B cell (primary cell): ENCODE results near the gene ZNRF2. TPM values are rescaled to one million over a fixed set of nuclear protein-coding genes. Genes with fewer than 3 reads are reported as not detected.

Experiments used
- ATAC-seq: fragments of 200-7000 bp; cut with Tn5 transposase; one replicate; pipeline ENCODE4 v1.10.0; 2021; ENCODE audit warnings: low read depth, mild to moderate bottlenecking, moderate number of reproducible peaks, moderate library complexity
- CTCF ChIA-PET: fragments of 350-600 bp; sonication (Branson Sonifier 250); formaldehyde crosslinking; loops from one replicate; lab custom pipeline; 2021; ENCODE audit warnings: antibody characterized with exemption, inconsistent platforms; lab: Charles Lee
- POLR2A ChIA-PET: fragments of 350-600 bp; sonication (Branson Sonifier 250); formaldehyde crosslinking; loops from one replicate; lab custom pipeline; 2021; ENCODE audit warnings: antibody characterized with exemption; lab: Charles Lee
- DNase-seq: peaks from one replicate; pipeline ENCODE4 v3.0.0; 2013
- H2AFZ ChIP-seq: 2 replicates; pipeline ENCODE4 v1.6.1; 2012; ENCODE audit warnings: mild to moderate bottlenecking, low read depth, low read length; ENCODE audit not compliant: insufficient read depth, poor library complexity, severe bottlenecking
- H3K27ac ChIP-seq, 2 donors: 1 replicate in 1 of 2; 2 replicates in 1 of 2; pipeline ENCODE4 v1.5.1; 2012 to 2013; ENCODE audit warnings: low read length in 2 of 2, mild to moderate bottlenecking in 2 of 2, moderate library complexity in 1 of 2
- H3K27me3 ChIP-seq, 4 experiments: fragments of 200-600 bp in 1 of 4; sonication (generic) in 1 of 4; replicated peaks in 1 of 4; 1 replicate in 2 of 4; 2 replicates in 2 of 4; pipeline versions ENCODE4 v1.6.1 to v1.7.0; 2013 to 2016; ENCODE audit warnings: low read length in 3 of 4, mild to moderate bottlenecking in 2 of 4, mixed read lengths in 1 of 4, moderate library complexity in 1 of 4; ENCODE audit not compliant: insufficient read depth in 4 of 4, control insufficient read depth in 3 of 4; ENCODE audit errors: control extremely low read depth in 1 of 4
- H3K36me3 ChIP-seq, 2 experiments: replicated peaks in 1 of 2; 1 replicate in 1 of 2; 2 replicates in 1 of 2; pipeline versions ENCODE4 v1.6.1 to v1.7.1; 2013; ENCODE audit warnings: low read length in 1 of 2; ENCODE audit not compliant: insufficient read depth in 2 of 2, control insufficient read depth in 1 of 2; ENCODE audit errors: control extremely low read depth in 1 of 2, extremely low read depth in 1 of 2
- H3K4me1 ChIP-seq, 2 donors: fragments of 200-600 bp in 1 of 2; sonication (generic) in 1 of 2; 1 replicate in 1 of 2; 2 replicates in 1 of 2; pipeline versions ENCODE4 v1.5.1 to v1.6.1; 2013 to 2017; ENCODE audit warnings: low read length in 2 of 2; ENCODE audit not compliant: control insufficient read depth in 2 of 2, insufficient read depth in 2 of 2
- H3K4me2 ChIP-seq: replicated peaks from 2 replicates; pipeline ENCODE3; 2012; ENCODE audit warnings: mild to moderate bottlenecking, low read depth, low read length; ENCODE audit not compliant: poor library complexity, severe bottlenecking
- H3K4me3 ChIP-seq, 5 experiments: fragments of 200-600 bp in 1 of 5; sonication (generic) in 1 of 5; 1 replicate in 3 of 5; 2 replicates in 2 of 5; pipeline versions ENCODE4 v1.5.1 to v1.7.0; 2011 to 2016; ENCODE audit warnings: low read length in 4 of 5, mild to moderate bottlenecking in 4 of 5, low read depth in 2 of 5, control low read depth in 1 of 5, moderate library complexity in 1 of 5; ENCODE audit not compliant: insufficient read depth in 1 of 5; ENCODE audit errors: control extremely low read depth in 1 of 5, extremely low read depth in 1 of 5
- H3K79me2 ChIP-seq: fragments of 200-600 bp; sonication (generic); one replicate; pipeline ENCODE4 v1.6.0; 2016; ENCODE audit warnings: low read length; ENCODE audit not compliant: control insufficient read depth, insufficient read depth
- H3K9ac ChIP-seq: fragments of 200-600 bp; sonication (generic); 2 replicates; pipeline ENCODE4 v1.6.1; 2017; ENCODE audit warnings: mild to moderate bottlenecking, low read length, moderate library complexity
- H3K9me3 ChIP-seq, 3 donors: one replicate each; pipeline versions ENCODE4 v1.6.1 to v1.7.1; 2013; ENCODE audit warnings: low read length in 2 of 3; ENCODE audit not compliant: control insufficient read depth in 2 of 3, insufficient read depth in 1 of 3; ENCODE audit errors: control extremely low read depth in 1 of 3
- H4K20me1 ChIP-seq: 2 replicates; pipeline ENCODE4 v1.6.0; 2012; ENCODE audit warnings: mild to moderate bottlenecking, low read length; ENCODE audit not compliant: insufficient read depth, control insufficient read depth, poor library complexity, severe bottlenecking
- H3K27ac Mint-ChIP-seq: one replicate; pipeline ENCODE4 v1.8.0; 2021; ENCODE audit warnings: mixed read lengths
- H3K27me3 Mint-ChIP-seq: one replicate; pipeline ENCODE4 v1.8.0; 2021; ENCODE audit warnings: mixed read lengths
- H3K4me1 Mint-ChIP-seq: one replicate; pipeline ENCODE4 v1.8.0; 2021; ENCODE audit warnings: mixed read lengths
- H3K4me3 Mint-ChIP-seq: one replicate; pipeline ENCODE4 v1.8.0; 2021; ENCODE audit warnings: mixed read lengths
- H3K9me3 Mint-ChIP-seq: one replicate; pipeline ENCODE4 v1.8.0; 2022; ENCODE audit warnings: mixed read lengths; ENCODE audit not compliant: insufficient read depth
- EZH2 ChIP-seq: IDR thresholded peaks from 2 replicates; pipeline ENCODE4 v1.6.1; 2012; ENCODE audit warnings: borderline replicate concordance, low read depth, mild to moderate bottlenecking, moderate library complexity, low read length; ENCODE audit not compliant: insufficient read depth, poor library complexity, severe bottlenecking
- WGBS: methylation state at CpG from one replicate; pipeline ENCODE4 v1.1.5; 2013; ENCODE audit warnings: missing lambda C conversion rate; ENCODE audit not compliant: insufficient coverage; 5-methylcytosine and 5-hydroxymethylcytosine counted together
- intact Hi-C: fragments of 100-400 bp; cut with micrococcal nuclease; formaldehyde crosslinking; loops from one replicate; pipeline ENCODE4 v1.10.0; 2022
- polyA plus RNA-seq: library from polyadenylated mRNA; depleted of rRNA; stranded (reverse); fragments of >200 nt; gene quantifications from 2 replicates; pipeline ENCODE4 v1.2.3, GENCODE V29; 2012
- total RNA-seq, 2 donors: library from RNA; stranded (reverse); fragments of 120-200 nt in 1 of 2; gene quantifications; 1 replicate in 1 of 2; 2 replicates in 1 of 2; pipeline versions ENCODE4 v1.2.3 to v1.2.4, GENCODE V29; 2013 to 2022
- TF ChIP-seq, protein P1 (sequence below): fragments of 200-600 bp; IDR thresholded peaks from one replicate; pipeline ENCODE4 v1.8.0; 2022; ENCODE audit warnings: antibody characterized with exemption, mild to moderate bottlenecking

ZNRF2 gene
- total and polyA plus RNA-seq, 2 donors (not counting 1 experiment from before 2014, with no cell fraction given): 6.4 to 32.0 TPM

DNA sequence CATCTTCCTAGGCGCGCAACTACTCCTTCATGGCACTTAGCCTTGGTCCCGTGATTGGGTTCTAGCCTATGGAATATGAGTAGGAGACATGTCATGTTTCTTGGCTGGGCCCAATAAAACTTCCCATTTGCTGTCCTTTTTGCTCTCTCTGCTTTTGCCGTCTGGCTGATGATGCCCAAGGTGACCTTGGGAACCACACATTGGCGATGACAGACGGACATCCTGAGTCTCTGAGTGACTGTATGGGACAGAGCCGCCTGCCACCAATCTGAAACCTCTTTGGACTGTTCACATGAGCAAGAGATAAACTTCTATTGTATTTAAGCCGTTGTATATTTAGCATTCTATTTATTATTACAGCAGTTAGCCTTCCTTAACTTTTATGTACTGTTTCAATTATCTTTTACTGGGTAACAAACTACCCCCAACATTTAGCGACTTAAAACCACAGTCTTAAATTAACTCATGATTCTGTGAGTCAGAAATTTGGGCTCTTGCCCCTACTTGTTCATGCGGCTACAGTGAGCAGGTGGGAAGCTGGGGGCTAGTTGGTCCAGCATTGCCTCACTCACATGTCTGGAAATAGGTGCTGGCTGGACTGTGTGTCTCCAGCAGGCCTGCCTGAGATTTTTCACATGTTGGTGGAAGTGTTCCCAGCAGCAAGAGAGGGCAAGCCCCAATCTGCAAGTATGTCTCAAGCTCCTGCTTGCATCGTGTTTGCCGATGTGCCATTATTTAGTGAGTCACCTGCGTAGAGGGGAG is 122.4 kb downstream of the ZNRF2 start:
- Histone ChIP-seq H3K4me3 (no peak overlapping the region), H3K4me2 (no peak overlapping the region), H3K9me3 (no peaks in the 10 kb centered on the region), H3K27me3 (no peaks in the 10 kb centered on the region), H4K20me1 (no peaks in the 10 kb centered on the region), H3K27ac (no peak overlapping the region), H3K4me1 (peaks cover 13 to 17% of the 10 kb centered on the region in 2 donors), H3K9ac (no peak overlapping the region), H3K36me3 (no peaks in the 10 kb centered on the region), H2AFZ (no peak overlapping the region), H3K79me2 (no peaks in the 10 kb centered on the region)
- ChIA-PET POLR2A (no interaction called here), CTCF (no interaction called here)
- ATAC-seq: no peak
- intact Hi-C loops: loop anchor here (10.0 kb wide), 1 partner anchor 52 kb away; no protein-coding TSS in a partner anchor
- TF ChIP-seq, protein P1, sequence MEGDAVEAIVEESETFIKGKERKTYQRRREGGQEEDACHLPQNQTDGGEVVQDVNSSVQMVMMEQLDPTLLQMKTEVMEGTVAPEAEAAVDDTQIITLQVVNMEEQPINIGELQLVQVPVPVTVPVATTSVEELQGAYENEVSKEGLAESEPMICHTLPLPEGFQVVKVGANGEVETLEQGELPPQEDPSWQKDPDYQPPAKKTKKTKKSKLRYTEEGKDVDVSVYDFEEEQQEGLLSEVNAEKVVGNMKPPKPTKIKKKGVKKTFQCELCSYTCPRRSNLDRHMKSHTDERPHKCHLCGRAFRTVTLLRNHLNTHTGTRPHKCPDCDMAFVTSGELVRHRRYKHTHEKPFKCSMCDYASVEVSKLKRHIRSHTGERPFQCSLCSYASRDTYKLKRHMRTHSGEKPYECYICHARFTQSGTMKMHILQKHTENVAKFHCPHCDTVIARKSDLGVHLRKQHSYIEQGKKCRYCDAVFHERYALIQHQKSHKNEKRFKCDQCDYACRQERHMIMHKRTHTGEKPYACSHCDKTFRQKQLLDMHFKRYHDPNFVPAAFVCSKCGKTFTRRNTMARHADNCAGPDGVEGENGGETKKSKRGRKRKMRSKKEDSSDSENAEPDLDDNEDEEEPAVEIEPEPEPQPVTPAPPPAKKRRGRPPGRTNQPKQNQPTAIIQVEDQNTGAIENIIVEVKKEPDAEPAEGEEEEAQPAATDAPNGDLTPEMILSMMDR: no peak
- no peak for TF ChIP-seq EZH2
- H3K27ac Mint-ChIP-seq: no peak overlapping the region
- no peak for DNase-seq
- H3K9me3 Mint-ChIP-seq: no peaks in the 10 kb centered on the region
- H3K4me3 Mint-ChIP-seq: no peak overlapping the region
- 100% methylated on average over 5 of the region's 13 CpGs for WGBS
- no peaks in the 10 kb centered on the region for H3K27me3 Mint-ChIP-seq
- peaks cover 24% of the 10 kb centered on the region for H3K4me1 Mint-ChIP-seq

DNA sequence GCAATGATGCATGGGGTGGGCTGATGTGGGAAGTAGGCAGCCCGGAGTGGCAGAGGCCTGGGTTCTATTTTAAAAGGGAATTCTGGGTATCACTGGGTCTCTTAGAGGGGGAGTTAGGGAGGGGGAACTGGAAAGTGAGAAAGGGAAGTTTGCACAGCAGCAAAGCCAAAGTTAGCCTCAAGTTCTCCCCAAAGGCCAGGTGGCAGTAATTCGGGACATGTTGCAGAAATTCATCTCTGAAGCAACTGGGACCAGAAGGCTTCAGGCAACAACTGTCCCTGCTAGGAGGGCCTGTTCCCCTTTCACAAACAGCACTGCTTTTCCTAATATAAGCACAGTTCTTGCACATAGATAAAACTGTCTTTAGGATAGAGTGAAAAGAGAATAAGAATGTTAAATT is 126.8 kb downstream of the ZNRF2 start:
- H4K20me1 ChIP-seq: no peaks in the 10 kb centered on the region
- peak overlapping the region; percentile 0 to 34 for H3K27ac ChIP-seq
- H3K9ac ChIP-seq: no peak overlapping the region
- Mint-ChIP-seq H3K4me1 (peaks cover 35% of the 10 kb centered on the region), H3K4me3 (no peak overlapping the region), H3K27me3 (no peaks in the 10 kb centered on the region), H3K27ac (peak overlapping the region; percentile 64), H3K9me3 (no peaks in the 10 kb centered on the region)
- no peak overlapping the region for H2AFZ ChIP-seq
- H3K27me3 ChIP-seq: no peaks in the 10 kb centered on the region
- CTCF ChIA-PET: interaction anchor here (0.8 to 6.7 kb wide), 9 partner anchors 15 to 247 kb away, joined by 3 to 45 read pairs (median 6); partner anchors contain the start of gene ZNRF2
- H3K79me2 ChIP-seq: no peaks in the 10 kb centered on the region
- H3K4me2 ChIP-seq: peak overlapping the region; percentile 27
- WGBS: 26% methylated on average over 2 of the region's 2 CpGs
- DNase-seq: peak; percentile 19
- no peaks in the 10 kb centered on the region for H3K36me3 ChIP-seq
- H3K4me1 ChIP-seq: peaks cover 26 to 32% of the 10 kb centered on the region in 2 donors
- POLR2A ChIA-PET: no interaction called here
- intact Hi-C loops: loop anchor here (10.0 kb wide), 1 partner anchor 136 kb away; no protein-coding TSS in a partner anchor
- TF ChIP-seq EZH2: no peak
- TF ChIP-seq, protein P1: no peak
- no peak overlapping the region for H3K4me3 ChIP-seq
- peaks cover 1 to 11% (median 9%) of the 10 kb centered on the region in 3 donors for H3K9me3 ChIP-seq
- ATAC-seq: peak; percentile 17
